GM12801 (cell line): Measurements from ENCODE around the gene BCR.

Experiments used
- CTCF ChIP-seq: IDR thresholded peaks from one replicate; pipeline ENCODE4 v1.5.1; 2011; ENCODE audit warnings: control low read depth; ENCODE audit not compliant: insufficient read length; ENCODE audit errors: extremely low read depth

Gene BCR

GRCh38 chr22:23193882-23194281, 13.6 kb downstream of the BCR start:
- no peak for TF ChIP-seq CTCF

GRCh38 chr22:23196165-23196564, 15.9 kb downstream of the BCR start:
- no peak for TF ChIP-seq CTCF

GRCh38 chr22:23197836-23198235, 17.5 kb downstream of the BCR start:
- no peak for TF ChIP-seq CTCF

- no peak for TF ChIP-seq CTCF
Observed at GRCh38 chr22:23199159-23199558, 18.9 kb downstream of the BCR start.

GRCh38 chr22:23200898-23201297, 20.6 kb downstream of the BCR start:
- no peak for TF ChIP-seq CTCF

GRCh38 chr22:23202812-23203451, 22.6 kb downstream of the BCR start:
- TF ChIP-seq CTCF, result no peak

DNA sequence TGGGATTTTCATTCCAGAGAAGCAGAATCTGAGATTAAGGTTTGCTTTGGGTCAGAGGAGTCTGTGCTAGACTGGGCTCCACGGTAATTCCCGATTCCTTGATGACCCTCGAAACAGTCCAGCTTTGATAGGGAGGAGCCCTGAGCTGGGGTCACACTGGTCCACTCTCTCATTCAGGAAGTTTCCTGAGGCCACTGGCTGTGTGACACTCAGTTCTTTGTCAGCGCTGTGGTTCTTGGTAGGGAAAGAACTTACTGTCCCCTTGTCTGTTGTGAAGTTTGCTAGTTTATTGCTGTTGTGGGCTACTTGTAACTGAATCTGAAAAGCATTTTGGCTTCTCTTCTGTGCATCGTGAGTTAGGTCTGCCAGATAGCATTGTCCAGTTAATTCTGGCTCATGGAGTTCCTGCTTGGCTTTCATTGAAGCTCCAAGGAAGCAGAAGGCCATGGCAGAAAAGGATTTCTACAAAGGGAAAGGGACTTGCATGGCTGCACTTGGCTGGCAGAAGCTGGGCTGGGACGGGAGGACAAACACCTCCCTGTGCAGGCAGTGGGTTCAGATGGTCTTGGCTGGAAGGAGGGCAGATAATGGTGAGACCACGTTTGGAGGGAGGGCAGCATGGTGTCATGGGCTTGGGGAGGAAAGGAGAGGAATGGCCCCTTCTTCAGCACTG, 23.3 kb downstream of the BCR start:
- no peak for TF ChIP-seq CTCF
